Measurements from ENCODE around the gene CHAD. TPM values are rescaled to one million over a fixed set of nuclear protein-coding genes. Genes with fewer than 3 reads are reported as not detected.

The CHAD gene
- total RNA-seq, 3 donors from 2014 or later, result 2.3 to 5.6 TPM; not detected in 1

GRCh38 chr17:50443505-50443974 is 25.1 kb downstream of the CHAD start:
- intact Hi-C loops (cut with DNase I; ENCODE audit: low total_unique reads), result no loop called here
- no peaks in the 10 kb centered on the region for H3K9me3 ChIP-seq
- TF ChIP-seq POLR2AphosphoS5 (IDR thresholded peaks at IDR 0.05), result no peak
- no peak for TF ChIP-seq POLR2A (IDR thresholded peaks at IDR 0.05)
- no peak for TF ChIP-seq CTCF (IDR thresholded peaks at IDR 0.05)
- DNase-seq (ENCODE audit: low spot score in 2 of 2), result no peak
- no peaks in the 10 kb centered on the region for H3K27me3 ChIP-seq
- no peak overlapping the region for H3K4me3 ChIP-seq
- peaks cover 7 to 8% of the 10 kb centered on the region in 2 donors for H3K4me1 ChIP-seq
- H3K36me3 ChIP-seq, result no peaks in the 10 kb centered on the region
- H3K27ac ChIP-seq, result peak overlapping the region in 1 of 2 donors; percentile 65

GRCh38 chr17:50440838-50441829 is 27.5 kb downstream of the CHAD start:
- no peak for DNase-seq (ENCODE audit: low spot score in 2 of 2)
- Histone ChIP-seq H3K27ac (peak overlapping the region; percentile 79 to 82), H3K4me1 (peaks cover 7 to 8% of the 10 kb centered on the region in 2 donors), H3K27me3 (no peaks in the 10 kb centered on the region), H3K9me3 (no peaks in the 10 kb centered on the region), H3K36me3 (no peaks in the 10 kb centered on the region), H3K4me3 (no peak overlapping the region)
- TF ChIP-seq CTCF (IDR thresholded peaks at IDR 0.05), result no peak
- TF ChIP-seq POLR2A (IDR thresholded peaks at IDR 0.05), result no peak
- TF ChIP-seq POLR2AphosphoS5 (IDR thresholded peaks at IDR 0.05), result no peak
- intact Hi-C loops (cut with DNase I; ENCODE audit: low total_unique reads), result no loop called here

GRCh38 chr17:50440172-50440837 is 28.4 kb downstream of the CHAD start:
- peaks cover 7 to 8% of the 10 kb centered on the region in 2 donors for H3K4me1 ChIP-seq
- TF ChIP-seq CTCF (IDR thresholded peaks at IDR 0.05) (no peak), POLR2A (IDR thresholded peaks at IDR 0.05) (no peak), POLR2AphosphoS5 (IDR thresholded peaks at IDR 0.05) (no peak)
- no peaks in the 10 kb centered on the region for H3K27me3 ChIP-seq
- intact Hi-C loops (cut with DNase I; ENCODE audit: low total_unique reads), result no loop called here
- no peaks in the 10 kb centered on the region for H3K9me3 ChIP-seq
- no peak overlapping the region for H3K4me3 ChIP-seq
- H3K36me3 ChIP-seq, result no peaks in the 10 kb centered on the region
- peak overlapping the region; percentile 79 to 82 for H3K27ac ChIP-seq
- peak; percentile 56 to 73 for DNase-seq (ENCODE audit: low spot score in 2 of 2)

GRCh38 chr17:50439008-50439407 is 29.7 kb downstream of the CHAD start:
- DNase-seq (ENCODE audit: low spot score in 2 of 2), result no peak
- TF ChIP-seq CTCF (IDR thresholded peaks at IDR 0.05) (no peak), POLR2A (IDR thresholded peaks at IDR 0.05) (no peak), POLR2AphosphoS5 (IDR thresholded peaks at IDR 0.05) (no peak)
- intact Hi-C loops (cut with DNase I; ENCODE audit: low total_unique reads), result no loop called here
- H3K4me3 ChIP-seq, result no peak overlapping the region
- H3K9me3 ChIP-seq, result no peaks in the 10 kb centered on the region
- no peak overlapping the region for H3K27ac ChIP-seq
- no peaks in the 10 kb centered on the region for H3K27me3 ChIP-seq
- H3K4me1 ChIP-seq, result peaks cover 7 to 8% of the 10 kb centered on the region in 2 donors
- no peaks in the 10 kb centered on the region for H3K36me3 ChIP-seq
